ENCODE measurements around the gene BORCS5.

GRCh38 chr12:12336049-12336411 is 20.8 kb upstream of the BORCS5 start:
- TF ChIP-seq USF2 (IDR thresholded peaks at IDR 0.05) = no peak
- TF ChIP-seq POLR2A (IDR thresholded peaks at IDR 0.05; ENCODE audit: low read length) = no peak
- TF ChIP-seq CTCF (IDR thresholded peaks at IDR 0.05) = no peak
- no peak for TF ChIP-seq ZC3H11A (IDR thresholded peaks at IDR 0.05)
- no peak for TF ChIP-seq NR3C1 (IDR thresholded peaks at IDR 0.05)
- no peak for TF ChIP-seq MYC (IDR thresholded peaks at IDR 0.05; ENCODE audit: borderline replicate concordance, low read length)
- no peak for TF ChIP-seq JUNB (IDR thresholded peaks at IDR 0.05)
- no peak for TF ChIP-seq PHF8 (IDR thresholded peaks at IDR 0.05; ENCODE audit: borderline replicate concordance, low read depth)
- TF ChIP-seq PBX3 (IDR thresholded peaks at IDR 0.05) = no peak
- TF ChIP-seq RNF2 (IDR thresholded peaks at IDR 0.05; ENCODE audit: borderline replicate concordance, low read depth) = no peak
- TF ChIP-seq CEBPB (IDR thresholded peaks at IDR 0.05) = no peak
- TF ChIP-seq HMGXB4 (CRISPR knock-in tag; IDR thresholded peaks at IDR 0.05; ENCODE audit: borderline replicate concordance) = no peak
- no peak for TF ChIP-seq EP300 (IDR thresholded peaks at IDR 0.05)
